Mesenteric fat pad (tissue), 1 donor: ENCODE measurements around the gene PLCG1. TPM values are rescaled to one million over a fixed set of nuclear protein-coding genes. Genes with fewer than 3 reads are reported as not detected.
A peak's percentile ranks its signal among the peaks of the same experiment; 100 is the strongest.
"Not testable (repeated sequence)": the region's sequence is repeated elsewhere in the genome, so short reads cannot be mapped to it uniquely, and the experiment has no call there.

Experiments used
- DNase-seq: peaks from one replicate; pipeline ENCODE4 v3.0.0-alpha.2; 2020; ENCODE audit warnings: low spot score
- total RNA-seq: library from RNA; stranded (reverse); fragmentation: NEBNext Ultra II Directional; extraction: Animal tissue kit (Norgen Biotek cat#: 25700); gene quantifications from one replicate; pipeline ENCODE4 v1.2.1, GENCODE V29; 2021
- donor health status: DM: yes; HTN: yes; CAD: no.

The PLCG1 gene
- total RNA-seq, 1 donor from 2014 or later = 76.1 TPM

- DNase-seq = no peak
Observed at GRCh38 chr20:41124451-41125094, 12.8 kb upstream of the PLCG1 start.

- DNase-seq = no peak
Observed at GRCh38 chr20:41125530-41126457, 11.5 kb upstream of the PLCG1 start.

GRCh38 chr20:41126719-41127118, 10.6 kb upstream of the PLCG1 start:
- DNase-seq = no peak

- not testable (repeated sequence) for DNase-seq
Observed at GRCh38 chr20:41128317-41128716, 9.0 kb upstream of the PLCG1 start.

GRCh38 chr20:41131594-41132387, 5.6 kb upstream of the PLCG1 start:
- peak; percentile 49 for DNase-seq

- DNase-seq = not testable (repeated sequence)
Observed at GRCh38 chr20:41132388-41132775, 5.0 kb upstream of the PLCG1 start.

GRCh38 chr20:41133709-41134361, 3.5 kb upstream of the PLCG1 start:
- peak; percentile 53 for DNase-seq

- DNase-seq = peak; percentile 41
Observed at GRCh38 chr20:41134362-41135186, 2.8 kb upstream of the PLCG1 start.

GRCh38 chr20:41135187-41135887, 2.0 kb upstream of the PLCG1 start:
- DNase-seq = peak; percentile 88

GRCh38 chr20:41135888-41136679, 1.3 kb upstream of the PLCG1 start:
- DNase-seq = no peak

- DNase-seq = peak; percentile 91
Observed at GRCh38 chr20:41137614-41138474, 501 bp downstream of the PLCG1 start.

GRCh38 chr20:41138475-41139226, 1.3 kb downstream of the PLCG1 start:
- DNase-seq = peak; percentile 77

GRCh38 chr20:41139227-41140093, 2.1 kb downstream of the PLCG1 start:
- peak; percentile 53 for DNase-seq

GRCh38 chr20:41140226-41141133, 3.1 kb downstream of the PLCG1 start:
- no peak for DNase-seq
